Measurements from ENCODE around the gene GLP2R. TPM values are rescaled to one million over a fixed set of nuclear protein-coding genes. Genes with fewer than 3 reads are reported as not detected.

The GLP2R gene
- total and polyA plus RNA-seq, 4 experiments from 2014 or later: not detected

- H3K4me1 ChIP-seq (ENCODE audit: insufficient read depth, low read length): no peaks in the 10 kb centered on the region
- Mint-ChIP-seq H3K4me3 (no peak overlapping the region), H3K36me3 (no peaks in the 10 kb centered on the region), H3K27me3 (peaks cover 16% of the 10 kb centered on the region in 2 donors), H3K4me1 (no peaks in the 10 kb centered on the region), H3K9me3 (peaks cover 0 to 3% (median 0%) of the 10 kb centered on the region in 8 donors), H3K27ac (no peak overlapping the region)
- H3K9me3 ChIP-seq (ENCODE audit: control insufficient read depth in 1 of 2, low read length in 2 of 2): no peaks in the 10 kb centered on the region
- H3K27me3 ChIP-seq (ENCODE audit: insufficient read depth, low read length): no peaks in the 10 kb centered on the region
- CTCF ChIA-PET (ENCODE audit: partially characterized antibody): no interaction called here
- no peak for DNase-seq
- intact Hi-C loops (cut with micrococcal nuclease): no loop called here
- POLR2A ChIA-PET (ENCODE audit: partially characterized antibody): no interaction called here
- H3K4me3 ChIP-seq (ENCODE audit: low read length in 2 of 2): no peak overlapping the region
- no peaks in the 10 kb centered on the region for H3K36me3 ChIP-seq (ENCODE audit: insufficient read depth, low read length)
- no peak overlapping the region for H3K27ac ChIP-seq (ENCODE audit: low read depth, low read length)
These were observed 1.6 kb upstream of the GLP2R start for GRCh38 chr17:9824094-9824493.

DNA sequence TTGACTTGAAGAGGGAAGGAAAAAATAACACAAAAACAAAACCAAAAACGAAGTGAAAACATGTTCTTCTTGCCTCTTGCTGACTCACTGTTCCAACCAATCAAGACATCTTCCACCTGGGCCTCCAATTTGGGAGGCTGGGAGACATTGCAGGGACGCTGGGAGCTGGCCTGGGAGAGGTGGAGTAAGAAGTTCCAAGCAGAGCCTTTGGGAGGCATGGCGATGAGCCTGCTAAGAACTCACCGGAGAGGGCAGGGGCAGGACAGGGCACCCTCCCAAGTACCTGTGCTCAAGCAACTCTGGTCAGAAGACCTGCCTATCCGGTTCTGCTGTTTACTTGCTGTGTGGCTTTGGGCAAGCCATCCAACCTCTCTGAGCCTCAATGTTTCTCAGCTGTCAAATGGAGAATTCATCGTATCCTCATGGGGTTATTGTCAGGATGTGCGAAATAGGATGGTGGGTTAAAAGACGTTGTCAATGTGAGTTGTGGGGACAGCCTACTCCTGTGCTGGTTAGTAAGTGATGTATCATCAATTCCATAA is 856 bp upstream of the GLP2R start:
- Mint-ChIP-seq H3K4me1 (no peaks in the 10 kb centered on the region), H3K36me3 (no peaks in the 10 kb centered on the region), H3K27me3 (peaks cover 13 to 16% of the 10 kb centered on the region in 2 donors), H3K9me3 (peaks cover 0 to 3% (median 0%) of the 10 kb centered on the region in 8 donors), H3K4me3 (no peak overlapping the region), H3K27ac (no peak overlapping the region)
- CTCF ChIA-PET (ENCODE audit: partially characterized antibody): no interaction called here
- Histone ChIP-seq H3K4me3 (ENCODE audit: low read length in 2 of 2) (no peak overlapping the region), H3K9me3 (ENCODE audit: control insufficient read depth in 1 of 2, low read length in 2 of 2) (no peaks in the 10 kb centered on the region), H3K27ac (ENCODE audit: low read depth, low read length) (no peak overlapping the region), H3K36me3 (ENCODE audit: insufficient read depth, low read length) (no peaks in the 10 kb centered on the region), H3K4me1 (ENCODE audit: insufficient read depth, low read length) (no peaks in the 10 kb centered on the region), H3K27me3 (ENCODE audit: insufficient read depth, low read length) (no peaks in the 10 kb centered on the region)
- intact Hi-C loops (cut with micrococcal nuclease): no loop called here
- DNase-seq: no peak
- POLR2A ChIA-PET (ENCODE audit: partially characterized antibody): no interaction called here

DNA sequence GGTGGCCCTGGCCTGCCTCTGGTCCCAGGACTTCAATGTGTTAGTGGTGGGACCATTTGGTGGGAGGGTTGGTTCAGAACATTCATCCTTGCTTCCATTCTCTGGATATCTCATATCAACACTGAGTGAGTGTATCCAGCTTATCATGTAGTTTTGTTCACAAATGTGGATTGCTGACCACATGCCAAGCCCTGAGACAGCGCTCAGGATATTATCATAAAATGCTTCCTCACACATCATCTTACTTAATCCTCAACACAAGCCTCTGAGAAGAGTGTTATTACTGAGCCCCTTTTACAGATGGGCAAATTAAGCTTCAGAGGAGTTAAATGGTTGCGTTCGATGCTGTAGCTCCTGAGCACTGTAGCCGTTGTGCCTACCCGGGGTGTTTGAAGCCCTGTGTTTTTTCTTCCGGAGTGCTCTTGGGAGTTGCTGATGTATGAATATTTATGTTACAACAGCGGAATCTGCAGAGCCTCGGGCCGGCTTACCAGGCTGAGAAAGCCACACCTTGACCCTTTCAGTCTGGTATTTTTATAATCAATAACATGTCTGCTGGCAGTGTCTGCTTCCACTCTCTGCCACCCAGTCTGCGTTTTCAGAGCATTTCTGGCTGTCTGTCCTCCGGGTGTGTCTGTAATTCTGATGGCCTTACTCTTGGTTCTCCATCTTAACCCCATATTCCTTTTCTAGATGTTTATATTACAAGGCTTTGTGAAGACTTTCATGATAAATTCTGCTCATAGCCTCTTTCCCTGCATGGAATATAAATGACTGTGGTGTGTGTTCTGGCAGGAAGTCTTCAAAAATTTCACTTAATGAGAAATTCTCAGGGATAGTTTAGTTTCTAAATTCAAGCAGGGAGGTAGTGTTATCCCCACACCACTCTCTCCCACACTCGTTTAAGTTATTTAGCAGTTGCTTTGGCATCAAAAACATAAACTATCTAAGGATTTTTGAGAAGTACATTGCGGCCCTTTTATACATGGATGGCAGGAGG is 2.9 kb downstream of the GLP2R start:
- no peaks in the 10 kb centered on the region for H3K36me3 Mint-ChIP-seq
- DNase-seq: no peak
- no peaks in the 10 kb centered on the region for H3K27me3 ChIP-seq (ENCODE audit: insufficient read depth, low read length)
- no peaks in the 10 kb centered on the region for H3K9me3 ChIP-seq (ENCODE audit: control insufficient read depth in 1 of 2, low read length in 2 of 2)
- CTCF ChIA-PET (ENCODE audit: partially characterized antibody): no interaction called here
- H3K27ac ChIP-seq (ENCODE audit: low read depth, low read length): no peak overlapping the region
- no peaks in the 10 kb centered on the region for H3K9me3 Mint-ChIP-seq
- no peaks in the 10 kb centered on the region for H3K4me1 ChIP-seq (ENCODE audit: insufficient read depth, low read length)
- H3K27ac Mint-ChIP-seq: no peak overlapping the region
- no peak overlapping the region for H3K4me3 Mint-ChIP-seq
- POLR2A ChIA-PET (ENCODE audit: partially characterized antibody): no interaction called here
- no peaks in the 10 kb centered on the region for H3K4me1 Mint-ChIP-seq
- no peaks in the 10 kb centered on the region for H3K36me3 ChIP-seq (ENCODE audit: insufficient read depth, low read length)
- H3K4me3 ChIP-seq (ENCODE audit: low read length in 2 of 2): no peak overlapping the region
- intact Hi-C loops (cut with micrococcal nuclease): no loop called here
- peaks cover 10 to 12% of the 10 kb centered on the region in 2 donors for H3K27me3 Mint-ChIP-seq

DNA sequence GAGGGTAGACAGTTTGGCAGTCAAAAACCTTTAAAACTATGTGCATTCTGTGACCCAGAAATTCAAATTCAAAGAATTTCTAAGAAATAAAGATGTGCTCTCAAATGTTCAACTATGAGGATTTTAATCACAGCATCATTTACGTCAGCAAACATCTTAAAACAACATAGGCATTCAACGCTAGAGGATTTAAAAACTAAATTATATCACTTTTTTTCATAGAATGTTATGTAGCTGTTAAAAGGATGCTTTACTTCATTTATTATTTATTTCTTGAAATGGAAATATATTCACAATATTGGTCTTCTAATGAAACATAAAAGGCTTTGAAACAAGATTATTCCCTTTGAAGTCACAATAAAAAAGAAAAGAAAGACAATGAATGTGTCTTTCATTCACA is 3.6 kb downstream of the GLP2R start:
- H3K27me3 Mint-ChIP-seq: peaks cover 10% of the 10 kb centered on the region in 2 donors
- Histone ChIP-seq H3K36me3 (ENCODE audit: insufficient read depth, low read length) (no peaks in the 10 kb centered on the region), H3K4me3 (ENCODE audit: low read length in 2 of 2) (no peak overlapping the region), H3K4me1 (ENCODE audit: insufficient read depth, low read length) (no peaks in the 10 kb centered on the region), H3K9me3 (ENCODE audit: control insufficient read depth in 1 of 2, low read length in 2 of 2) (no peaks in the 10 kb centered on the region), H3K27ac (ENCODE audit: low read depth, low read length) (no peak overlapping the region), H3K27me3 (ENCODE audit: insufficient read depth, low read length) (no peaks in the 10 kb centered on the region)
- H3K36me3 Mint-ChIP-seq: no peaks in the 10 kb centered on the region
- H3K27ac Mint-ChIP-seq: no peak overlapping the region
- ChIA-PET POLR2A (ENCODE audit: partially characterized antibody) (no interaction called here), CTCF (ENCODE audit: partially characterized antibody) (no interaction called here)
- intact Hi-C loops (cut with micrococcal nuclease): no loop called here
- H3K9me3 Mint-ChIP-seq: no peaks in the 10 kb centered on the region
- no peak overlapping the region for H3K4me3 Mint-ChIP-seq
- DNase-seq: no peak
- no peaks in the 10 kb centered on the region for H3K4me1 Mint-ChIP-seq

GRCh38 chr17:9830711-9831110 is 5.0 kb downstream of the GLP2R start:
- Mint-ChIP-seq H3K4me1 (no peaks in the 10 kb centered on the region), H3K27ac (no peak overlapping the region), H3K4me3 (no peak overlapping the region), H3K36me3 (no peaks in the 10 kb centered on the region), H3K27me3 (peaks cover 8 to 11% of the 10 kb centered on the region in 2 donors), H3K9me3 (no peaks in the 10 kb centered on the region)
- Histone ChIP-seq H3K4me3 (ENCODE audit: low read length in 2 of 2) (no peak overlapping the region), H3K27ac (ENCODE audit: low read depth, low read length) (no peak overlapping the region), H3K27me3 (ENCODE audit: insufficient read depth, low read length) (no peaks in the 10 kb centered on the region), H3K4me1 (ENCODE audit: insufficient read depth, low read length) (no peaks in the 10 kb centered on the region), H3K36me3 (ENCODE audit: insufficient read depth, low read length) (no peaks in the 10 kb centered on the region), H3K9me3 (ENCODE audit: control insufficient read depth in 1 of 2, low read length in 2 of 2) (no peaks in the 10 kb centered on the region)
- no peak for DNase-seq
- POLR2A ChIA-PET (ENCODE audit: partially characterized antibody): no interaction called here
- intact Hi-C loops (cut with micrococcal nuclease): no loop called here
- CTCF ChIA-PET (ENCODE audit: partially characterized antibody): no interaction called here

- H3K9me3 Mint-ChIP-seq: no peaks in the 10 kb centered on the region
- Histone ChIP-seq H3K4me3 (ENCODE audit: low read length in 2 of 2) (no peak overlapping the region), H3K27ac (ENCODE audit: low read depth, low read length) (no peak overlapping the region), H3K9me3 (ENCODE audit: control insufficient read depth in 1 of 2, low read length in 2 of 2) (no peaks in the 10 kb centered on the region), H3K36me3 (ENCODE audit: insufficient read depth, low read length) (no peaks in the 10 kb centered on the region), H3K4me1 (ENCODE audit: insufficient read depth, low read length) (no peaks in the 10 kb centered on the region), H3K27me3 (ENCODE audit: insufficient read depth, low read length) (no peaks in the 10 kb centered on the region)
- H3K4me3 Mint-ChIP-seq: no peak overlapping the region
- peaks cover 3 to 8% of the 10 kb centered on the region in 2 donors for H3K27me3 Mint-ChIP-seq
- POLR2A ChIA-PET (ENCODE audit: partially characterized antibody): no interaction called here
- no peak overlapping the region for H3K27ac Mint-ChIP-seq
- no peak for DNase-seq
- intact Hi-C loops (cut with micrococcal nuclease): no loop called here
- H3K36me3 Mint-ChIP-seq: no peaks in the 10 kb centered on the region
- no peaks in the 10 kb centered on the region for H3K4me1 Mint-ChIP-seq
- CTCF ChIA-PET (ENCODE audit: partially characterized antibody): no interaction called here
These were observed 8.2 kb downstream of the GLP2R start for GRCh38 chr17:9833922-9834321.

GRCh38 chr17:9837551-9838471 is 12.1 kb downstream of the GLP2R start:
- no peak for DNase-seq
- ChIA-PET POLR2A (ENCODE audit: partially characterized antibody) (no interaction called here), CTCF (ENCODE audit: partially characterized antibody) (no interaction called here)
- Mint-ChIP-seq H3K4me1 (no peaks in the 10 kb centered on the region), H3K27me3 (peaks cover 4 to 13% of the 10 kb centered on the region in 2 donors), H3K36me3 (no peaks in the 10 kb centered on the region), H3K27ac (no peak overlapping the region), H3K9me3 (peaks cover 0 to 2% (median 0%) of the 10 kb centered on the region in 8 donors), H3K4me3 (no peak overlapping the region)
- H3K36me3 ChIP-seq (ENCODE audit: insufficient read depth, low read length): no peaks in the 10 kb centered on the region
- no peaks in the 10 kb centered on the region for H3K9me3 ChIP-seq (ENCODE audit: control insufficient read depth in 1 of 2, low read length in 2 of 2)
- no peaks in the 10 kb centered on the region for H3K4me1 ChIP-seq (ENCODE audit: insufficient read depth, low read length)
- no peak overlapping the region for H3K4me3 ChIP-seq (ENCODE audit: low read length in 2 of 2)
- no peaks in the 10 kb centered on the region for H3K27me3 ChIP-seq (ENCODE audit: insufficient read depth, low read length)
- H3K27ac ChIP-seq (ENCODE audit: low read depth, low read length): no peak overlapping the region
- intact Hi-C loops (cut with micrococcal nuclease): no loop called here

All from CD4-positive, alpha-beta memory T cell (primary cell).